Liver (tissue), 3 donors: ENCODE results near the gene APBA1.

Experiments
- CTCF ChIP-seq: fragments of 150-350 bp; IDR thresholded peaks from 2 replicates; pipeline ENCODE4 v1.5.1; 2017; ENCODE audit warnings: improper control_type of control experiment, low read depth, low read length; ENCODE audit not compliant: missing input control
- MAX ChIP-seq: IDR thresholded peaks from 2 replicates; pipeline ENCODE4 v1.6.1; 2016; ENCODE audit warnings: antibody characterized with exemption
- SP1 ChIP-seq: IDR thresholded peaks from 2 replicates; pipeline ENCODE4 v1.6.1; 2018; ENCODE audit warnings: antibody characterized with exemption, mild to moderate bottlenecking
- TF ChIP-seq, protein P1 (sequence below): IDR thresholded peaks from 2 replicates; pipeline ENCODE4 v1.6.1; 2016; ENCODE audit warnings: antibody characterized with exemption, mild to moderate bottlenecking
- donor health status: healthy.
- donor health status: healthy.

GRCh38 chr9:69391946-69392345 is 280.2 kb downstream of the APBA1 start:
- TF ChIP-seq CTCF (no peak), MAX (no peak), SP1 (no peak)
- TF ChIP-seq, protein P1, sequence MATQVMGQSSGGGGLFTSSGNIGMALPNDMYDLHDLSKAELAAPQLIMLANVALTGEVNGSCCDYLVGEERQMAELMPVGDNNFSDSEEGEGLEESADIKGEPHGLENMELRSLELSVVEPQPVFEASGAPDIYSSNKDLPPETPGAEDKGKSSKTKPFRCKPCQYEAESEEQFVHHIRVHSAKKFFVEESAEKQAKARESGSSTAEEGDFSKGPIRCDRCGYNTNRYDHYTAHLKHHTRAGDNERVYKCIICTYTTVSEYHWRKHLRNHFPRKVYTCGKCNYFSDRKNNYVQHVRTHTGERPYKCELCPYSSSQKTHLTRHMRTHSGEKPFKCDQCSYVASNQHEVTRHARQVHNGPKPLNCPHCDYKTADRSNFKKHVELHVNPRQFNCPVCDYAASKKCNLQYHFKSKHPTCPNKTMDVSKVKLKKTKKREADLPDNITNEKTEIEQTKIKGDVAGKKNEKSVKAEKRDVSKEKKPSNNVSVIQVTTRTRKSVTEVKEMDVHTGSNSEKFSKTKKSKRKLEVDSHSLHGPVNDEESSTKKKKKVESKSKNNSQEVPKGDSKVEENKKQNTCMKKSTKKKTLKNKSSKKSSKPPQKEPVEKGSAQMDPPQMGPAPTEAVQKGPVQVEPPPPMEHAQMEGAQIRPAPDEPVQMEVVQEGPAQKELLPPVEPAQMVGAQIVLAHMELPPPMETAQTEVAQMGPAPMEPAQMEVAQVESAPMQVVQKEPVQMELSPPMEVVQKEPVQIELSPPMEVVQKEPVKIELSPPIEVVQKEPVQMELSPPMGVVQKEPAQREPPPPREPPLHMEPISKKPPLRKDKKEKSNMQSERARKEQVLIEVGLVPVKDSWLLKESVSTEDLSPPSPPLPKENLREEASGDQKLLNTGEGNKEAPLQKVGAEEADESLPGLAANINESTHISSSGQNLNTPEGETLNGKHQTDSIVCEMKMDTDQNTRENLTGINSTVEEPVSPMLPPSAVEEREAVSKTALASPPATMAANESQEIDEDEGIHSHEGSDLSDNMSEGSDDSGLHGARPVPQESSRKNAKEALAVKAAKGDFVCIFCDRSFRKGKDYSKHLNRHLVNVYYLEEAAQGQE = no peak
